ENCODE measurements around the gene DENND5A. TPM values are rescaled to one million over a fixed set of nuclear protein-coding genes. Genes with fewer than 3 reads are reported as not detected.
"Not testable (repeated sequence)": the region's sequence is repeated elsewhere in the genome, so short reads cannot be mapped to it uniquely, and the experiment has no call there.

DENND5A gene
- total and polyA plus RNA-seq, 2 of the 8 experiments (the other 6 are each of a cell fraction or from before 2014, with no cell fraction given): 65.7 to 139 TPM

- not testable (repeated sequence) for H3K4ac ChIP-seq (replicated peaks; ENCODE audit: insufficient read length, low read depth, low read length); H3K79me1 ChIP-seq (ENCODE audit: low read depth, low read length); H2BK15ac ChIP-seq (ENCODE audit: low read length); H2BK20ac ChIP-seq (ENCODE audit: low read length); H3K27ac ChIP-seq (ENCODE audit: low read depth, low read length); H4K5ac ChIP-seq (ENCODE audit: insufficient read length, low read depth, low read length); H3K9me3 ChIP-seq (ENCODE audit: insufficient read depth in 2 of 2, low read depth in 1 of 2, low read length in 1 of 2); H2BK120ac ChIP-seq (replicated peaks; ENCODE audit: low read depth, low read length); DNase-seq (ENCODE audit: low read depth in 1 of 2, low spot score in 2 of 2); H3K79me2 ChIP-seq (ENCODE audit: control insufficient read depth in 1 of 2, insufficient read depth in 2 of 2, low read length in 2 of 2); H3K23ac ChIP-seq (ENCODE audit: insufficient read length); H3K9ac ChIP-seq (replicated peaks in 1 of 4; ENCODE audit: extremely low read depth in 1 of 4, low read depth in 3 of 4, low read length in 3 of 4); H2BK5ac ChIP-seq (ENCODE audit: low read depth, low read length); H4K20me1 ChIP-seq (replicated peaks in 1 of 2; ENCODE audit: control insufficient read depth in 1 of 2, insufficient read depth in 2 of 2, low read length in 2 of 2); H3K56ac ChIP-seq (replicated peaks; ENCODE audit: insufficient read length, low read depth, low read length); H4K8ac ChIP-seq (ENCODE audit: extremely low read depth, insufficient read depth, low read length); H4K91ac ChIP-seq (replicated peaks; ENCODE audit: insufficient read length, low read length); H3K4me1 ChIP-seq (replicated peaks in 1 of 4; ENCODE audit: control insufficient read depth in 3 of 4, insufficient read depth in 4 of 4, low read length in 3 of 4); H3K23me2 ChIP-seq (ENCODE audit: low read depth, low read length); H3K36me3 ChIP-seq (ENCODE audit: control insufficient read depth in 2 of 4, insufficient read depth in 4 of 4, low read length in 3 of 4); H3K4me2 ChIP-seq (ENCODE audit: insufficient read depth in 1 of 2, low read depth in 2 of 2, low read length in 2 of 2); FAIRE-seq; H3K14ac ChIP-seq (ENCODE audit: insufficient read length); H2AFZ ChIP-seq (ENCODE audit: low read length); H3K18ac ChIP-seq (ENCODE audit: extremely low read depth, low read length); H2AK5ac ChIP-seq (ENCODE audit: low read depth, low read length); H3K27me3 ChIP-seq (replicated peaks in 1 of 4; ENCODE audit: control insufficient read depth in 3 of 4, extremely low read depth in 1 of 4, insufficient read depth in 3 of 4, low read length in 3 of 4); H2BK12ac ChIP-seq (ENCODE audit: low read depth, low read length); H3K4me3 ChIP-seq (ENCODE audit: extremely low read depth in 1 of 4, insufficient read depth in 2 of 4, low read depth in 3 of 4, low read length in 4 of 4)
- POLR2A ChIA-PET (ENCODE audit: partially characterized antibody): interaction anchor here (0.6 to 1.5 kb wide), 3 partner anchors 10 to 128 kb away, joined by 3 to 4 read pairs (median 3); no protein-coding TSS in a partner anchor
- 100% methylated on average over 2 of the region's 2 CpGs; no CpG with 5 or more reads in 1 of the 2 experiments for WGBS, 2 experiments (ENCODE audit: extremely low coverage in 1 of 2, insufficient coverage in 1 of 2, insufficient read length in 1 of 2, insufficient replicate concordance in 2 of 2, low coverage in 1 of 2, low lambda C conversion rate in 2 of 2, missing lambda C conversion rate in 1 of 2)
- CTCF ChIA-PET (ENCODE audit: partially characterized antibody): interaction anchor here (0.8 to 12.2 kb wide), 7 partner anchors 11 to 184 kb away, joined by 3 to 177 read pairs (median 68); no protein-coding TSS in a partner anchor
Measured at GRCh38 chr11:9098455-9098854, 166.7 kb downstream of the DENND5A start.

Data from H1 (cell line).